Upper lobe of left lung (tissue), 6 donors: Measurements from ENCODE around the gene HIC1. TPM values are rescaled to one million over a fixed set of nuclear protein-coding genes. Genes with fewer than 3 reads are reported as not detected.

Experiments
- ATAC-seq, 2 donors: fragments of 200-7000 bp; cut with Tn5 transposase; one replicate each; pipeline ENCODE4 v1.9.1; 2022; ENCODE audit warnings: mild to moderate bottlenecking in 2 of 2, moderate library complexity in 2 of 2; ENCODE audit not compliant: low FRiP score in 2 of 2
- DNase-seq, 2 donors: peaks; one replicate each; pipeline ENCODE4 v3.0.0-alpha.2; 2019 to 2020
- H3K27ac ChIP-seq, 4 donors: fragments of 200-600 bp; sonication (generic); one replicate each; pipeline ENCODE4 v1.5.1; 2016 to 2019
- H3K27me3 ChIP-seq, 4 donors: fragments of 200-600 bp; sonication (generic); one replicate each; pipeline ENCODE4 v1.5.1; 2017 to 2019
- H3K36me3 ChIP-seq, 4 donors: fragments of 200-600 bp; sonication (generic); one replicate each; pipeline ENCODE4 v1.5.1; 2016 to 2019
- H3K4me1 ChIP-seq, 4 donors: fragments of 200-600 bp; sonication (generic); one replicate each; pipeline ENCODE4 v1.5.1; 2018 to 2019
- H3K4me3 ChIP-seq, 4 donors: fragments of 200-600 bp; sonication (generic); one replicate each; pipeline ENCODE4 v1.5.1; 2017 to 2019; ENCODE audit warnings: mild to moderate bottlenecking in 2 of 4, moderate library complexity in 1 of 4
- H3K9me3 ChIP-seq, 4 donors: fragments of 200-600 bp; sonication (generic); one replicate each; pipeline ENCODE4 v1.5.1; 2018 to 2019
- CTCF ChIP-seq, 6 experiments: fragments of 450-650 bp in 4 of 6; fragments of 200-600 bp in 2 of 6; sonication (generic) in 2 of 6; IDR thresholded peaks; one replicate each; pipeline ENCODE4 v1.5.1; 2016 to 2019; ENCODE audit warnings: antibody characterized with exemption in 6 of 6
- EP300 ChIP-seq, 4 donors: sonication (generic); formaldehyde crosslinking; IDR thresholded peaks; one replicate each; pipeline ENCODE4 v1.5.1; 2017; ENCODE audit warnings: antibody characterized with exemption in 4 of 4, control low read depth in 2 of 4
- POLR2A ChIP-seq, 4 donors: fragments of 450-650 bp; IDR thresholded peaks; one replicate each; pipeline ENCODE4 v1.5.1; 2016 to 2017; ENCODE audit warnings: antibody characterized with exemption in 4 of 4, mild to moderate bottlenecking in 2 of 4
- POLR2AphosphoS5 ChIP-seq, 2 donors: sonication (generic); formaldehyde crosslinking; IDR thresholded peaks; one replicate each; pipeline ENCODE4 v1.5.1; 2017; ENCODE audit warnings: antibody characterized with exemption in 2 of 2
- WGBS, 2 donors: methylation state at CpG; one replicate each; pipeline ENCODE4 v1.1.5; 2017 to 2018; 5-methylcytosine and 5-hydroxymethylcytosine counted together
- total RNA-seq, 6 donors: library from RNA; depleted of rRNA in 4 of 6; stranded (reverse); fragments of >200 nt in 4 of 6; gene quantifications; one replicate each; pipeline versions ENCODE4 v1.1.0 to v1.2.1, GENCODE V29; 2016 to 2021
- donor health status: DM: no; HTN: no; CAD: no; lungs with moderate emphysema.
- donor health status: DM: no; HTN: yes; CAD: no; lungs with severe emphysema.

The HIC1 gene
- total RNA-seq, 6 donors from 2014 or later: 8.0 to 25.5 (median 19.1) TPM

GRCh38 chr17:2034157-2034556, 20.7 kb upstream of the HIC1 start:
- H3K27ac ChIP-seq: no peak overlapping the region
- ATAC-seq (no peak), DNase-seq (no peak)
- no peaks in the 10 kb centered on the region for H3K9me3 ChIP-seq
- no peaks in the 10 kb centered on the region for H3K27me3 ChIP-seq
- 88 to 90% methylated on average over 6 to 7 of the region's 7 CpGs for WGBS, 2 donors
- H3K4me3 ChIP-seq: no peak overlapping the region
- peaks cover 15 to 23% (median 20%) of the 10 kb centered on the region in 4 donors for H3K4me1 ChIP-seq
- TF ChIP-seq EP300 (IDR thresholded peaks at IDR 0.05) (no peak), CTCF (IDR thresholded peaks at IDR 0.05) (no peak), POLR2A (IDR thresholded peaks at IDR 0.05) (no peak)
- peaks cover 0 to 31% (median 24%) of the 10 kb centered on the region in 4 donors for H3K36me3 ChIP-seq

- peaks cover 11 to 17% (median 15%) of the 10 kb centered on the region in 4 donors for H3K4me1 ChIP-seq
- TF ChIP-seq EP300 (IDR thresholded peaks at IDR 0.05) (no peak), POLR2AphosphoS5 (IDR thresholded peaks at IDR 0.05) (no peak), CTCF (IDR thresholded peaks at IDR 0.05) (no peak), POLR2A (IDR thresholded peaks at IDR 0.05) (no peak)
- no peak overlapping the region for H3K4me3 ChIP-seq
- ATAC-seq (no peak), DNase-seq (no peak)
- WGBS, 2 donors: 49 to 60% methylated on average over 2 to 8 of the region's 9 CpGs
- no peaks in the 10 kb centered on the region for H3K9me3 ChIP-seq
- H3K27ac ChIP-seq: no peak overlapping the region
- H3K27me3 ChIP-seq: no peaks in the 10 kb centered on the region
- peaks cover 0 to 32% (median 25%) of the 10 kb centered on the region in 4 donors for H3K36me3 ChIP-seq
These were observed 19.9 kb upstream of the HIC1 start for GRCh38 chr17:2034806-2035540.

GRCh38 chr17:2035541-2036488, 19.1 kb upstream of the HIC1 start:
- H3K27ac ChIP-seq: no peak overlapping the region
- no peak for TF ChIP-seq EP300 (IDR thresholded peaks at IDR 0.05)
- no peak for TF ChIP-seq CTCF (IDR thresholded peaks at IDR 0.05)
- no peak for TF ChIP-seq POLR2AphosphoS5 (IDR thresholded peaks at IDR 0.05)
- no peak for TF ChIP-seq POLR2A (IDR thresholded peaks at IDR 0.05)
- peak in 1 of 2 donors; percentile 72 for DNase-seq
- H3K4me3 ChIP-seq: no peak overlapping the region
- no peaks in the 10 kb centered on the region for H3K9me3 ChIP-seq
- peaks cover 8 to 14% (median 12%) of the 10 kb centered on the region in 4 donors for H3K4me1 ChIP-seq
- ATAC-seq: no peak
- H3K27me3 ChIP-seq: no peaks in the 10 kb centered on the region
- 84 to 91% methylated on average over 10 to 27 of the region's 29 CpGs for WGBS, 2 donors
- H3K36me3 ChIP-seq: peaks cover 0 to 35% (median 25%) of the 10 kb centered on the region in 4 donors

DNA sequence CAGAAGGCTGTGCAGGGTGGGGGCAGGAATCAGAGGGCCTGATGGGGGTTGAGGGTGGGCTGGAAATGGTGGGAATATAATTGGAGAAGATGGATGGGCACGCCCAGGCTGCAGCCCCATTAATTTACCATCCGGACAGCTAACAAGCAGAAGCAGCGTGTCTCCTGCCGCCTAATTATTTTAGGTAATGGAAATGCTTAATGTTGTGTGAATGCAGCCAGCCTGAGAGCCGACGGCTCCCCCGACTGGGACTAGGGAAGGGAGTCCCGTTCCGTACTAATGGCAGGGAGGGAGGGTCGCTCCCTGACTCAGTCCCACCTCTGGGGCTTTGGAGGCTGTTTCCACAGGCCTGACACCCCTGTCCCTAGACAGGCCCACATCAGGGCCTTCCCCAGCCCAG, 17.7 kb upstream of the HIC1 start:
- Histone ChIP-seq H3K27ac (no peak overlapping the region), H3K4me3 (no peak overlapping the region), H3K27me3 (no peaks in the 10 kb centered on the region), H3K4me1 (peaks cover 6 to 10% (median 7%) of the 10 kb centered on the region in 4 donors), H3K36me3 (peaks cover 0 to 35% (median 25%) of the 10 kb centered on the region in 4 donors), H3K9me3 (no peaks in the 10 kb centered on the region)
- DNase-seq: no peak
- 93 to 97% methylated on average over 10 of the region's 10 CpGs for WGBS, 2 donors
- TF ChIP-seq POLR2A (IDR thresholded peaks at IDR 0.05) (no peak), CTCF (IDR thresholded peaks at IDR 0.05) (no peak), EP300 (IDR thresholded peaks at IDR 0.05) (no peak), POLR2AphosphoS5 (IDR thresholded peaks at IDR 0.05) (no peak)
- no peak for ATAC-seq
